Mesenchymal stem cell (in vitro differentiated cells and primary cell): ENCODE data around the gene TTI1.

ENCODE experiments used
- DNase-seq: peaks from one replicate; pipeline ENCODE4 v3.0.0-alpha.2; 2013
- H2AFZ ChIP-seq: one replicate; pipeline ENCODE4 v1.6.1; 2013; ENCODE audit warnings: low read depth, mild to moderate bottlenecking, control low read depth, inconsistent platforms, low read length, moderate library complexity
- H2AK5ac ChIP-seq: 2 replicates; pipeline ENCODE4 v1.6.1; 2013; ENCODE audit warnings: low read length, moderate library complexity, mild to moderate bottlenecking, inconsistent platforms; ENCODE audit not compliant: severe bottlenecking
- H2BK120ac ChIP-seq: one replicate; pipeline ENCODE4 v1.6.1; 2013; ENCODE audit warnings: low read depth, mild to moderate bottlenecking, inconsistent platforms, low read length, moderate library complexity
- H2BK12ac ChIP-seq, 2 experiments: one replicate each; pipeline ENCODE4 v1.6.1; 2013; ENCODE audit warnings: inconsistent platforms in 2 of 2, low read length in 2 of 2, mild to moderate bottlenecking in 2 of 2, moderate library complexity in 2 of 2, control low read depth in 1 of 2
- H2BK15ac ChIP-seq: one replicate; pipeline ENCODE4 v1.6.1; 2013; ENCODE audit warnings: mild to moderate bottlenecking, low read depth, inconsistent platforms; ENCODE audit not compliant: poor library complexity, severe bottlenecking
- H2BK5ac ChIP-seq: 2 replicates; pipeline ENCODE4 v1.6.1; 2013; ENCODE audit warnings: low read depth, mild to moderate bottlenecking, low read length, control low read depth, inconsistent platforms; ENCODE audit not compliant: poor library complexity, severe bottlenecking
- H3K14ac ChIP-seq, 2 experiments: one replicate each; pipeline ENCODE4 v1.6.1; 2013; ENCODE audit warnings: inconsistent platforms in 2 of 2, low read length in 2 of 2, control low read depth in 1 of 2, mild to moderate bottlenecking in 1 of 2, moderate library complexity in 1 of 2
- H3K18ac ChIP-seq, 2 experiments: one replicate each; pipeline ENCODE4 v1.6.1; 2013; ENCODE audit warnings: inconsistent platforms in 2 of 2, low read length in 2 of 2, control low read depth in 1 of 2, low read depth in 1 of 2, mild to moderate bottlenecking in 1 of 2
- H3K23ac ChIP-seq, 2 experiments: one replicate each; pipeline ENCODE4 v1.6.1; 2013; ENCODE audit warnings: inconsistent platforms in 2 of 2, low read length in 2 of 2, mild to moderate bottlenecking in 2 of 2, moderate library complexity in 2 of 2, control low read depth in 1 of 2
- H3K27ac ChIP-seq: 2 replicates; pipeline ENCODE4 v1.5.1; 2013; ENCODE audit warnings: mild to moderate bottlenecking, moderate library complexity, low read length, control low read depth, inconsistent platforms; ENCODE audit not compliant: poor library complexity, severe bottlenecking
- H3K27me3 ChIP-seq, 2 experiments: 2 replicates each; pipeline versions ENCODE4 v1.6.1 to v1.7.0; 2013; ENCODE audit warnings: low read length in 2 of 2, mild to moderate bottlenecking in 2 of 2, moderate library complexity in 2 of 2, control low read depth in 1 of 2, inconsistent platforms in 1 of 2; ENCODE audit not compliant: control insufficient read depth in 1 of 2, insufficient read depth in 1 of 2
- H3K36me3 ChIP-seq, 2 experiments: 2 replicates each; pipeline versions ENCODE4 v1.6.1 to v1.7.0; 2013; ENCODE audit warnings: low read length in 2 of 2, control low read depth in 1 of 2, inconsistent platforms in 1 of 2, low read depth in 1 of 2, mild to moderate bottlenecking in 1 of 2; ENCODE audit not compliant: insufficient read depth in 2 of 2, control insufficient read depth in 1 of 2
- H3K4ac ChIP-seq, 2 experiments: one replicate each; pipeline ENCODE4 v1.6.1; 2013; ENCODE audit warnings: inconsistent platforms in 2 of 2, low read length in 2 of 2, mild to moderate bottlenecking in 2 of 2, moderate library complexity in 2 of 2, control low read depth in 1 of 2, low read depth in 1 of 2
- H3K4me1 ChIP-seq: 2 replicates; pipeline ENCODE4 v1.6.1; 2013; ENCODE audit warnings: low read depth, low read length, control low read depth; ENCODE audit not compliant: control insufficient read depth, insufficient read depth
- H3K4me2 ChIP-seq: 2 replicates; pipeline ENCODE4 v1.6.1; 2013; ENCODE audit warnings: low read length, mild to moderate bottlenecking, inconsistent platforms; ENCODE audit not compliant: poor library complexity, severe bottlenecking
- H3K4me3 ChIP-seq, 2 experiments: 2 replicates each; pipeline versions ENCODE4 v1.5.1 to v1.7.0; 2013; ENCODE audit warnings: low read length in 2 of 2, mild to moderate bottlenecking in 2 of 2, control low read depth in 1 of 2, low read depth in 1 of 2; ENCODE audit not compliant: insufficient read depth in 1 of 2
- H3K79me1 ChIP-seq: replicated peaks from 2 replicates; pipeline ENCODE4 v1.6.1; 2013; ENCODE audit warnings: mild to moderate bottlenecking, control low read depth, low read length, inconsistent platforms; ENCODE audit not compliant: poor library complexity, severe bottlenecking
- H3K9ac ChIP-seq: 2 replicates; pipeline ENCODE4 v1.7.0; 2013; ENCODE audit warnings: mild to moderate bottlenecking, low read length, moderate library complexity
- H3K9me3 ChIP-seq: 2 replicates; pipeline ENCODE4 v1.7.0; 2013; ENCODE audit warnings: mild to moderate bottlenecking, low read length; ENCODE audit not compliant: control insufficient read depth
- H4K8ac ChIP-seq: one replicate; pipeline ENCODE4 v1.6.1; 2013; ENCODE audit warnings: inconsistent platforms, mild to moderate bottlenecking, low read length, moderate library complexity
- H4K91ac ChIP-seq: one replicate; pipeline ENCODE4 v1.6.1; 2013; ENCODE audit warnings: mild to moderate bottlenecking, low read length, inconsistent platforms
- WGBS: methylation state at CpG from one replicate; pipeline ENCODE4 v1.1.7; 2013; ENCODE audit warnings: mixed read lengths; 5-methylcytosine and 5-hydroxymethylcytosine counted together

The TTI1 gene

DNA sequence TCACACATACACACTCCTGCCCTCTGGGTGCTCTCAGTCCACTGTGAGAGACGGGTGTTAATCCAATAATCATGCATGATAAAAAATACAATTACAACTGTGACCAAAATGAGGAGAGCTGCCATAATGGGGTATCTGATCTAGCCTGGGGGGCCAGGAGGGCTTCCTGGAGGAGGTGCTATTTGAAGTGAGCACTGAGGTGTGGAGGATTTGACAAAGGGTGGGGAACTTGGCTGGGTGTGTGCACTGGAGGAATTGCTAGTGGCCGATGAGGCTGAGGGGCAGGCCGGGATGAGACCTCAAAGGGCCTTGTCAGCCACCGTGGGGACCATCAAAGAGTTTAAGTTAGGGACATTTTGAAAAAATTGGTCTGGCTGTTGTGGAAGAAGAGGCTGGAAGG lies 95.6 kb downstream of the TTI1 start:
- H3K4me3 ChIP-seq = no peak overlapping the region
- no peak overlapping the region for H3K4ac ChIP-seq
- H2AK5ac ChIP-seq = no peak overlapping the region
- no peak overlapping the region for H4K91ac ChIP-seq
- H3K4me2 ChIP-seq = no peak overlapping the region
- no peak overlapping the region for H2BK12ac ChIP-seq
- 79% methylated on average over 4 of the region's 4 CpGs for WGBS
- no peak overlapping the region for H2AFZ ChIP-seq
- peak overlapping the region; percentile 13 for H2BK15ac ChIP-seq
- H3K79me1 ChIP-seq = no peaks in the 10 kb centered on the region
- no peak overlapping the region for H3K23ac ChIP-seq
- H2BK120ac ChIP-seq = no peak overlapping the region
- H2BK5ac ChIP-seq = no peak overlapping the region
- no peak overlapping the region for H3K27ac ChIP-seq
- peaks cover 20 to 26% of the 10 kb centered on the region in 2 experiments for H3K27me3 ChIP-seq
- no peak overlapping the region for H3K18ac ChIP-seq
- DNase-seq = no peak
- H3K14ac ChIP-seq = no peak overlapping the region
- H3K9me3 ChIP-seq = no peaks in the 10 kb centered on the region
- no peaks in the 10 kb centered on the region for H3K4me1 ChIP-seq
- no peak overlapping the region for H3K9ac ChIP-seq
- H3K36me3 ChIP-seq = peaks cover 0 to 2% of the 10 kb centered on the region in 2 experiments
- H4K8ac ChIP-seq = no peak overlapping the region

- no peak overlapping the region for H3K9ac ChIP-seq
- H4K91ac ChIP-seq = no peak overlapping the region
- H3K23ac ChIP-seq = no peak overlapping the region
- H2BK5ac ChIP-seq = no peak overlapping the region
- no peak overlapping the region for H3K4me2 ChIP-seq
- H2AK5ac ChIP-seq = no peak overlapping the region
- no peak overlapping the region for H3K14ac ChIP-seq
- no peaks in the 10 kb centered on the region for H3K79me1 ChIP-seq
- peaks cover 0 to 2% of the 10 kb centered on the region in 2 experiments for H3K36me3 ChIP-seq
- DNase-seq = no peak
- no peak overlapping the region for H2BK12ac ChIP-seq
- no peak overlapping the region for H2BK15ac ChIP-seq
- no peaks in the 10 kb centered on the region for H3K4me1 ChIP-seq
- H3K4ac ChIP-seq = no peak overlapping the region
- H3K27me3 ChIP-seq = peaks cover 32 to 34% of the 10 kb centered on the region in 2 experiments
- H4K8ac ChIP-seq = no peak overlapping the region
- H3K4me3 ChIP-seq = no peak overlapping the region
- H2BK120ac ChIP-seq = no peak overlapping the region
- H2AFZ ChIP-seq = no peak overlapping the region
- H3K9me3 ChIP-seq = no peaks in the 10 kb centered on the region
- no peak overlapping the region for H3K18ac ChIP-seq
- no peak overlapping the region for H3K27ac ChIP-seq
- WGBS = 92% methylated on average over 8 of the region's 8 CpGs
These were observed 96.8 kb downstream of the TTI1 start for GRCh38 chr20:37936451-37936850.

DNA sequence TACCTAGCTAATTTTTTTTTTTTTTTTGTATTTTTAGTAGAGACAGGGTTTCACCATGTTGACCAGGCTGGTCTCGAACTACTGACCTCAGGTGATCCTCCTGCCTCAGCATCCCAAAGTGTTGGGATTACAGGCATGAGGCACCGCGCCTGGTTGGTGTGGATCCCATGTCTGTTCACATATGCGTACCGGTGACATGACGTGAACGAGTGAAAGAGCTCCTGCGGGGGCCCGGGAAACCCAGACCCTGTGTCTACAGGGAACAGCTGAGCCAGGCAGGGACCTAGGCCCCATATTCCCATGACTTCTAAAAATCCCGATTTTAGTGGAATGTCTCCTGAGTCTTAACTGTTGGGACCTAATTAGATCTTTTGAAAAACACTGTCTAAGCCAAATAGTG lies 97.2 kb downstream of the TTI1 start:
- Histone ChIP-seq H3K79me1 (no peaks in the 10 kb centered on the region), H2BK5ac (no peak overlapping the region), H3K9ac (no peak overlapping the region), H3K14ac (no peak overlapping the region), H3K27me3 (peaks cover 32 to 36% of the 10 kb centered on the region in 2 experiments), H3K23ac (no peak overlapping the region), H4K8ac (no peak overlapping the region), H3K4ac (no peak overlapping the region), H3K9me3 (no peaks in the 10 kb centered on the region), H3K27ac (no peak overlapping the region), H3K4me3 (no peak overlapping the region), H3K4me2 (no peak overlapping the region), H2BK12ac (no peak overlapping the region), H2AK5ac (no peak overlapping the region), H2AFZ (no peak overlapping the region), H2BK120ac (no peak overlapping the region), H3K18ac (no peak overlapping the region), H2BK15ac (no peak overlapping the region), H4K91ac (no peak overlapping the region), H3K36me3 (peaks cover 0 to 2% of the 10 kb centered on the region in 2 experiments), H3K4me1 (no peaks in the 10 kb centered on the region)
- 93% methylated on average over 10 of the region's 10 CpGs for WGBS
- DNase-seq = no peak

DNA sequence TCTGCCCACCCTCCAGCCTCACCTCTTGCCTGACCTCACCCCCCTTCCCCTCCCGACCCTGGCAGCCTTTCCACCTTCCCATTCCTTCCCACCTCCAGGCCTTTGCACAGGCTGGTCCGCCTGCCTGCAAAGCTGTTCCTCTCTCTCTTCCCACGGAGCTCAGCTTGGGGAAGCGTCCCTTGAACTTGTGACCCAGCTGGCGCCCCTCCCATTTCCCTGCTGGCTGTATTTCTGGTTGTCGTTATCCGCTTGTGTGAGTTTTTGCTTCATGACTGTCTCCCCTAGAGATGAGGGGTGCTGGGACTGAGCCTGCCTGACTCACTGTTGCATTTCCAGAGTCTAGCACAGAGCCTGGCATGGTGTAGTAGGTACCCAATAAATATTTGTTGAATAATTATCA lies 97.8 kb downstream of the TTI1 start:
- Histone ChIP-seq H3K79me1 (no peaks in the 10 kb centered on the region), H3K9ac (no peak overlapping the region), H3K4me1 (no peaks in the 10 kb centered on the region), H2AFZ (no peak overlapping the region), H3K9me3 (no peaks in the 10 kb centered on the region), H3K27me3 (peaks cover 37 to 38% of the 10 kb centered on the region in 2 experiments), H2BK5ac (no peak overlapping the region), H3K23ac (no peak overlapping the region), H3K27ac (no peak overlapping the region), H3K36me3 (peaks cover 0 to 2% of the 10 kb centered on the region in 2 experiments), H2BK15ac (no peak overlapping the region), H3K14ac (no peak overlapping the region), H4K91ac (no peak overlapping the region), H3K18ac (no peak overlapping the region), H3K4me3 (no peak overlapping the region), H3K4ac (no peak overlapping the region), H2BK12ac (no peak overlapping the region), H2AK5ac (no peak overlapping the region), H3K4me2 (no peak overlapping the region), H2BK120ac (no peak overlapping the region), H4K8ac (no peak overlapping the region)
- WGBS = 66% methylated on average over 7 of the region's 7 CpGs
- DNase-seq = no peak
